Measurements from ENCODE around the gene KIF1B.

DNA sequence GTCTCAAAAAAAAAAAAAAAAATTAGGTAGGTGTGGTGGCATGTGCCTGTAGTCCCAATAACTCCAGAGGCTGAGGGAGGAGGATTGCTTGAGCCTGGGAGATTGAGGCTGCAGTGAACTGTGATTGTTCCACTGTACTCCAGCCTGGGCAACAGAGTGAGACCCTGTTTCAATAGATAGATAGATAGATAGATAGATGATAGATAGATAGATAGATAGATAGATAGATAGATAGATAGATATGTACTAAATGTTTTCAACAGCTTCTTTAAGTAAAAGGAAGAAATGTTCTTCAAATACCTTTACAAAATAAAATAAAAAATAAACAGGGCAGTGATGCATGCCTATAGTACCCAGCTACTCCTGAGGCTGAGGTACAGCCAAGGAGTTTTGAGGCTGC lies 9.8 kb downstream of the KIF1B start:
- TF ChIP-seq TAF1 (IDR thresholded peaks at IDR 0.05; ENCODE audit: low read depth, low read length) (no peak), POLR2A (IDR thresholded peaks at IDR 0.05; ENCODE audit: low read depth, low read length) (no peak), POLR2AphosphoS5 (IDR thresholded peaks at IDR 0.05; ENCODE audit: low read depth, low read length) (no peak)
